Fibroblast of skin of right quadriceps (primary cell): ENCODE results near the gene IQSEC2.

Experiments used
- DNase-seq: peaks from one replicate; pipeline ENCODE4 v3.0.0-alpha.2; 2013

Gene IQSEC2

DNA sequence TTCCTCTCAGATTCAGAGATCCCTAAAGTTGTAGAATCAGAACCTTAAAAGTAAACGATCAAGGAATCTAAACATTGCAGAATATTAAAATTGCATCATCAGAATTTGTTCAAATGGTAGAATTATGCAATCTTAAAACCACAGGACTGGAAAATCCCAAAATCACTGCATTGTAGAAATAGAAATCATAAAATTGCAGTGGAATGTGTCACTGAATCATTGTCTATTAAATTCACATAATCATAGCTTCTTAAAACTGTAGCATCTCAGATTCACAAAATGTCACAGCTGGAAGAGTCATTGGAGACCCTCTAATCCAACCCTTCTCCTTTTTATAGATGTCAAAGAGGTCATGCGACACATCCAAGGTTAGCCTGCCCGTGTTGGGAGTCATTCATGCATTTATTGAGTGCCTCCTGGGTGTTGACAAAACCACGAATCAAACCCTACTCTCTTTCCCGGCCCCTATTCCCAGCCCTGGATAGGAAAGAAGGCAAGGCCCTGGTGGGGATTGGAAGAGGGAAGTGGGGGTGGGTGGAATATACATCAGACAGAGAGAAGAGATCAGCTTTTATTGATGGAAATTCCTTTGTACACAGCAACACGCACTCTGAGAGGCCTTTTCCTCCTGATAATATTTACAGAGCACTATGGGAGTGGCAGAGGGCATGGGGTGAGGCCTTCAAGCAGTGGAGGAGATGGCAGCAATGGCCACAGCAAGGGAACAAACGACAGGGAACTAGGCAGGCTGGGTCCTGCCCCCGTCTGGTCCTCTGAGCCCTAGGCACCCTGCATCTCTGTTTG lies 15.4 kb downstream of the IQSEC2 start:
- peak; percentile 76 for DNase-seq

- peak; percentile 64 for DNase-seq
Measured at GRCh38 chrX:53263597-53264094, 17.7 kb downstream of the IQSEC2 start.

GRCh38 chrX:53262918-53263394 lies 18.4 kb downstream of the IQSEC2 start:
- DNase-seq: peak; percentile 28

DNA sequence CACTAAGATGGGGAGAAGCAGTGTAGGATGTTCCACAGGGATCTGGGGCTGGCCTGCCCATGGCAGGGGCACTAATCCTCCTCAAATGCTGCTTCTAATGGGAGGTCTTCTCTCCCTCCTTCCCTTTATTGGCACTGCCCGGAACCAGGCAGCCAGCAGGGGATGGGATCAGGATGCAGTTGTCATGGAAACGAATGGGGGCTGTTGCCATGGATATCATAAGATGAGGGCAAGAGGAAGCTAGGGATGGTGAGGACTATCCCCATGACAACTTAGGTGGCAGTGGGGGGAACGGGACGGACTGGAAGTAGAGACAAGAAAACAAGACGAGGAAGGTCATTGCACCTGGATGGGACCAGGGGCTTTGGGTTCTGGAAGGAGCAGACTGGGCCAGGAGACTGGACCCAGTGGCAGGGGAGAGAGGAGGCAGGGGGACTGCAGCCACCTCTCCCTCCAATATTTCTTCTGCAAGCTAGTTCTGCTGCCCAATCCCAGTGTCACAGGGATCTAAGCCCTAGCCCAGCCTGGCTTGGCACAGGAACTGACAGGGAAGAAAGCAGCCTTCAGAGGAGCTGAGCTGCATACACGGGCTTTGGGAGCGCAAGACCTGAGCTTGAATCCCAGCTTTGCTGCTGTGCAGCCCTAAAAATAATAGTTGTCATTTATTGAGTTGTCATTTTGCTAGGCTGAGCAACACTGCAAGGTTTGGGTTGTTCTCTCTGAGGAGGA lies 19.0 kb downstream of the IQSEC2 start:
- DNase-seq: no peak

- peak; percentile 23 for DNase-seq
Measured at GRCh38 chrX:53261355-53261972, 19.9 kb downstream of the IQSEC2 start.

GRCh38 chrX:53260836-53261235 lies 20.5 kb downstream of the IQSEC2 start:
- no peak for DNase-seq

GRCh38 chrX:53257670-53258423 lies 23.5 kb downstream of the IQSEC2 start:
- no peak for DNase-seq

- DNase-seq: no peak
Measured at GRCh38 chrX:53257166-53257565, 24.2 kb downstream of the IQSEC2 start.

- no peak for DNase-seq
Measured at GRCh38 chrX:53256446-53257041, 24.8 kb downstream of the IQSEC2 start.

GRCh38 chrX:53255738-53256191 lies 25.6 kb downstream of the IQSEC2 start:
- no peak for DNase-seq

DNA sequence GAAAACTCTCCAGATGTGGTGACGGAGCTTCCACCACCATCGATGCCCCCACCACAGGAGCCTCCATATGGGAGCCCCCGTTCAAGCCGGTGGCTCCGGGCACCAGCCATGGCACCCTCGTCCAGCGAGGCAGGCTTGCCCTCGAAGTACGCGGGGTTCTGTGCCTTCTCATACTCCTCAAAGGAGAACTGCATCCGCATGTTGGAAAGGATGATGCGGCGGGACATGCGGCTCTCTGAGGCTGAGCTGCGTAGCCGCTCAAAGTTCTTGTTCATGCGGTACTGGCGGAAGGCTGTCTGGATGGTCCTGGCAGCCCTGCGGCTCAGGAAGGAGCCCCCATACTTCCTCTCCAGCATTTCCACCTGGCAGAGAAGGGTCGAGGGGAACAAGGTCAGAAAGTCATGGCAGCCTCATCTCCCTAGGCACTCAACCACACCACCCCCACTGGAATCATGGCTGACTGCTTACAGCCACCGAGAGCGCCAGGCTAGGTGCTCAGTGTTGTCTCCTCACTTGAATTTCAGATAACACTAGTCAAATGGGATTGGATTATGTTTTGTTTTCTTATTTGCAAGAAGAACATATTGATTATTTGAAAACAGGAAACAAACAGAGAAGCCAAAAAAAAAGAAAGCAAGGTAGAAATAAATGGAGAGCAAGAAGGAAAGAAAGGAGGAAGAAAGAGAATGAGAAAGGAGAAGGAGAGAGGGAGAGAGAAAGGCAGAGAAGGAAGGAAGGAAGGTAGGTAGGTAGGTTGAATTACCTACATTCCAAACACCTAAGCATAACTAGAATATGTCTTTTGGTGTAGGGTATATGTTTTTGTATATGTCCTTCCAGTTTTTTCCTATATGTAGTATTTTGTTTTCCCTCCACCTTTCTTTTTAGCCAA lies 26.6 kb downstream of the IQSEC2 start:
- DNase-seq: no peak

- DNase-seq: no peak
Measured at GRCh38 chrX:53253293-53254020, 27.9 kb downstream of the IQSEC2 start.

- DNase-seq: peak; percentile 6
Measured at GRCh38 chrX:53251307-53251706, 30.1 kb downstream of the IQSEC2 start.

GRCh38 chrX:53250556-53250955 lies 30.8 kb downstream of the IQSEC2 start:
- no peak for DNase-seq

DNA sequence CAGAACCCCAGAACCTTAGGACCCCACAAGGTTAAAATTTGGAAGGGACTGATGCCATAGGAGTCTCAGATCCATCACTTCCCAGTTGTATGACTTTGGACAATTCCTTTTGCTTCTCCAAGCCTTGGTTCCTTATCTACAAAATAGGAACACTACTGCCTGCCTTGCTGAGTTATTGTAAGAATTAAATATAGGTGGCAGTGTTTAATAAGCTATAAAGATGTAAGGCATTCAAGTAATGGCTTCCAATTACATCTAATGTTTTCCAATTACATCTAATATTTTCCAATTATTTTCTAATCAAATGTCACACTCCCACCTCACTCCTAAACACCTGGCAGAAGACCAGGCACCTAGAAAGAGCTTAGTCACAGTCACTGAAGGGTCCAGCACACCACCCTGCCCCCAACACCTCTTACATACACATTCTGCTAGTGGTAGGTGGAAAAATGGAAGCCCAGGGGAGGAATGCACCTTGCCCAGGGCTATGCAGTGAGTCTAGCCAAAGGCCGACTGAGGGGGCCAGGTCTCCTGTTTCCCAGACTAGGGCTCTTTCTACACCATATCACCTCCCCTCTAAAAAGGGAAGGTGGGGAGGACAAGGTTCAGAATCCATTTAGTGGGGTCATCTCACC lies 31.9 kb downstream of the IQSEC2 start:
- DNase-seq: no peak

- DNase-seq: no peak
Measured at GRCh38 chrX:53247928-53248327, 33.5 kb downstream of the IQSEC2 start.

DNA sequence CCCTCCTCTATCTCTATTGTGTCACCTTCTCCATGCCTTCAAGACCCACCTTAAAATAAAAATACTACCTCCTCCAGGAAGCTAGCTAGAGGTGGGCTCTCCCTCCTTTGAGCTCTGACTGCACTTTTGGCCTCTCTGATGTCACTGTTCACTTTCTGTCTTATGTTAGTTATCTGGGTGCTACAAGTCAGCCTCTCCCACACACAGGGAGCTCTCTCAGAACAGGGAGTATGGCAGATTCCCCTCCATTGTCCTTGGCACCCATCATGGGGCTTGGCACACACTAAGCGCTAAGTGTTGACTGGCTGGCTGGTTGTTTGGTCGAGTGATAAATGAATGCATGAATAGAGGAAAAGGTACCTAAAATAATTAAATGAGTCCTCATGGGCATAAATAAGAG lies 35.2 kb downstream of the IQSEC2 start:
- no peak for DNase-seq

- no peak for DNase-seq
Measured at GRCh38 chrX:53244610-53245009, 36.8 kb downstream of the IQSEC2 start.

DNA sequence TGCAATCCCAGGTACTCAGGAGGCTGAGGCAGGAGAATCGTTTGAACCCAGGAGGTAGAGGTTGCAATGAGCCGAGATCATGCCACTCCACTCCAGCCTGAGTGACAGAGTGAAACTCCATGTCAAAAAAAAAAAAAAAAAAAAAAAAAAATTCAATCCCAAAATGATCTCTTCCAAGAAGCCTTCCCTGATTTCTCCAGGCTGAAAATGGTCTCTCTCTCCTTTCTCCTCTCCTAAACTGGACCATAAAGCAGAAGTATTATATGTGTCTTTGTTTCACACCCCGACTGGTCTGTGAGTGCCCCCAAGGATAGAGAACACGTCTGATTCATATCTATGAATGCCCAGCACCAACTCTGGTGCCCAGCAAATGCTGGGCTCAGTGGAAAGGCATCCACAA lies 39.1 kb downstream of the IQSEC2 start:
- DNase-seq: no peak

GRCh38 chrX:53241558-53241957 lies 39.8 kb downstream of the IQSEC2 start:
- DNase-seq: no peak
